GM19328 (cell line): ENCODE results near the gene PAXX.

Source experiments
- ATAC-seq: cut with Tn5 transposase; IDR thresholded peaks from one replicate; pipeline ENCODE4 v1.9.1; 2021; ENCODE audit warnings: mild to moderate bottlenecking, moderate library complexity; ENCODE audit not compliant: unreplicated experiment

PAXX gene

GRCh38 chr9:136991993-136992818 is at the start of gene PAXX:
Gene PAXX, plus strand, starts transcription at chr9:136992422. Its CDS starts 22 bp downstream, at chr9:136992444.
- ATAC-seq = peak; percentile 79

- ATAC-seq = no peak
Observed at GRCh38 chr9:136942881-136943230, 49.4 kb upstream of the PAXX start.

- no peak for ATAC-seq
Observed at GRCh38 chr9:136943291-136944211, 48.7 kb upstream of the PAXX start.

GRCh38 chr9:136944212-136944518 is 48.1 kb upstream of the PAXX start:
- peak; percentile 25 for ATAC-seq

- peak; percentile 75 for ATAC-seq
Observed at GRCh38 chr9:136944519-136945332, 47.5 kb upstream of the PAXX start, which contains the start of the genes C8G and FBXW5. Gene C8G, plus strand, starts transcription at chr9:136945243. Its CDS starts 78 bp downstream, at chr9:136945321. Gene FBXW5, minus strand, starts transcription at chr9:136944738. Its CDS starts 655 bp downstream, at chr9:136944083.

GRCh38 chr9:136945333-136946227 is 46.6 kb upstream of the PAXX start:
- ATAC-seq = no peak

GRCh38 chr9:136946228-136947027 is 45.8 kb upstream of the PAXX start:
- ATAC-seq = no peak

- ATAC-seq = no peak
Observed at GRCh38 chr9:136947028-136947891, 45.0 kb upstream of the PAXX start.

- no peak for ATAC-seq
Observed at GRCh38 chr9:136947955-136948510, 44.2 kb upstream of the PAXX start.

GRCh38 chr9:136949239-136949816 is 42.9 kb upstream of the PAXX start:
- ATAC-seq = no peak

- ATAC-seq = peak; percentile 67
Observed at GRCh38 chr9:136949817-136950655, 42.2 kb upstream of the PAXX start.

GRCh38 chr9:136950656-136951276 is 41.5 kb upstream of the PAXX start:
- ATAC-seq = no peak

GRCh38 chr9:136951541-136952320 is 40.5 kb upstream of the PAXX start, which contains the start of gene LCN12:
Gene LCN12, plus strand, starts transcription at chr9:136952273. Its CDS starts 55 bp downstream, at chr9:136952328.
- no peak for ATAC-seq

- ATAC-seq = no peak
Observed at GRCh38 chr9:136952321-136952850, 39.8 kb upstream of the PAXX start.
